Measurements from ENCODE around the gene SLC35F1.

GRCh38 chr6:118152524-118152923 is 245.5 kb downstream of the SLC35F1 start:
- TF ChIP-seq, protein P1, sequence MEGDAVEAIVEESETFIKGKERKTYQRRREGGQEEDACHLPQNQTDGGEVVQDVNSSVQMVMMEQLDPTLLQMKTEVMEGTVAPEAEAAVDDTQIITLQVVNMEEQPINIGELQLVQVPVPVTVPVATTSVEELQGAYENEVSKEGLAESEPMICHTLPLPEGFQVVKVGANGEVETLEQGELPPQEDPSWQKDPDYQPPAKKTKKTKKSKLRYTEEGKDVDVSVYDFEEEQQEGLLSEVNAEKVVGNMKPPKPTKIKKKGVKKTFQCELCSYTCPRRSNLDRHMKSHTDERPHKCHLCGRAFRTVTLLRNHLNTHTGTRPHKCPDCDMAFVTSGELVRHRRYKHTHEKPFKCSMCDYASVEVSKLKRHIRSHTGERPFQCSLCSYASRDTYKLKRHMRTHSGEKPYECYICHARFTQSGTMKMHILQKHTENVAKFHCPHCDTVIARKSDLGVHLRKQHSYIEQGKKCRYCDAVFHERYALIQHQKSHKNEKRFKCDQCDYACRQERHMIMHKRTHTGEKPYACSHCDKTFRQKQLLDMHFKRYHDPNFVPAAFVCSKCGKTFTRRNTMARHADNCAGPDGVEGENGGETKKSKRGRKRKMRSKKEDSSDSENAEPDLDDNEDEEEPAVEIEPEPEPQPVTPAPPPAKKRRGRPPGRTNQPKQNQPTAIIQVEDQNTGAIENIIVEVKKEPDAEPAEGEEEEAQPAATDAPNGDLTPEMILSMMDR (IDR thresholded peaks at IDR 0.05; ENCODE audit: insufficient read depth, low read length) = no peak
- TF ChIP-seq POLR2AphosphoS5 (IDR thresholded peaks at IDR 0.05; ENCODE audit: low read depth) (no peak), SPI1 (IDR thresholded peaks at IDR 0.05; ENCODE audit: borderline replicate concordance, low read depth) (no peak)

Data from HL-60 (cell line).